NAMALWA (cell line): ENCODE data around the gene SLC6A16.
A peak's percentile ranks its signal among the peaks of the same experiment; 100 is the strongest.
"Not testable (repeated sequence)": the region's sequence is repeated elsewhere in the genome, so short reads cannot be mapped to it uniquely, and the experiment has no call there.

Experiments
- DNase-seq: peaks from one replicate; pipeline ENCODE4 v3.0.0-alpha.2; 2015; ENCODE audit warnings: low spot score

SLC6A16 gene

DNA sequence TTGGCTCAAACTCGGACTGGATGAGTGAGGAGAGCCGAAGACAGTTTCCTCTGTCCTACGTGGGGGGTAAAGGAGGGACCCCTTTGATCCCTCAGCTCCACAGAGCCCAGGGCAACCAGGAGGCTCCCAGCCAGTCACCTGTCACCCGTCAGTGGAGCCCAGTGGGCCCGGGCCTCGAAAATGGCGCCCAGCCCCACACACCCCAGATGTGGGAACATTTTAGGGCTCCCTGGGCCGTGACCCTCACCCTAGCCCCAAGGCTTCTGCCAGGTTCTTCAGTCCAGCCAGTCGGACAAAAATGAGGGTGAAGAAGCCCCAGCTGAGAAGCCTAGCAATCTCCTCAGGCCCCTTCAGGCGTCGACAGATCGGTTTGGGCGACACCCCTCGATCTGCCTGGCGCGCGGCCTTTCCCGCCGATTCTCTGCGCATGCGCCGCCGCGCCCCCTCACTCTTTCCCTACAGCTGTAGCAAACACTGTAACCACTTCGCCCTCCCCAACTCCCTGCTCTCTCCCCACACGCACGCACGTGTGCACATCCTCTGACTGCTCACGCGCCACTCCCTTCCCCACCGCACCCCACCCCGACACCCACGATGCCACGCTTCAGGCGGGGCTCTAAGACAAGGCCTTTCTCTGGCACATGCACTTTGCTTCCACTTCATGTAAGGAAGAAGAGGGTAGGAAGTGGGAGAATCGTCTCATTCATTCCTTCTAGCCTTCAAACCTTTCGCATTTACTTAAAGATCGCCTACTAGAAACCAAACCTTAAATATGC, at the start of gene SLC6A16:
TSS of gene SLC6A16 (minus strand) at position 391 of the 776 bp plus-strand sequence. CDS start 13,844 bp downstream, outside the sequence.
- DNase-seq: no peak

DNA sequence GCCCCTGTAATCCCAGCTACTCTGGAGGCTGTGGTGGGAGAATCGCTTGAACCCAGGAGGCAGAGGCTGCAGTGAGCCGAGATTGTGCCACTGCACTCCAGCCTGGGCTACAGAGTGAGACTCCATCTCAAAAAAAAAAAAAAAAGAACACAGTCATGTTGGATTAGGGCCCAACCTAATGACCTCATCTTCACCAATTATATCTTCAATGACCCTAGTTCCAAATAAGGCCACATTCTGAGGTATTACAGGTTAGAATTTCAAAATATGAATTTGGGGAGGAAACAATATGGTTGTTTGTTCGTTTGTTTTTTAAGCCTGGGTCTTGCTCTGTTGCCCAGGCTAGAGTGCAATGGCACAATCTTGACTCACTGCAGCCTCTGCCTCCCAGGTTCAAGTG, 48.2 kb upstream of the SLC6A16 start:
- not testable (repeated sequence) for DNase-seq

DNA sequence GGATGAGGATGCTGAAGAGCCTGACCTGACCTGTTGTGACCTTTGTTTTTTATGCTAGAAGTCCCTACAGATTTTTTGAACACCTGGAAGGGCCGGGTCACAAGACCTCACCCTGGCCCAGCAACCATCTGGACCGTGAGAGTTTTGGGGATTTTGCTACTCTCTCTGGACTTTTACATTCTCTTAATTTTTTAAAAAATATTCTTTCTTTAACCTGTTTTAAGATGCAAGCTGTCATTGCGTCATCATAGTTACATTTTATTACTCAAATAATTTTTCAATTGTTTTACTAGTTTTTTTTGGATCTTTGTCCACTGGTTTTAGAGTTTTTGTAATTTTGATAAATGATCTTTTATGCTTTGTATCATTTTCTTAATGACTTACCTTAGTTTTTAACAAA, 46.2 kb upstream of the SLC6A16 start:
- DNase-seq: no peak

DNA sequence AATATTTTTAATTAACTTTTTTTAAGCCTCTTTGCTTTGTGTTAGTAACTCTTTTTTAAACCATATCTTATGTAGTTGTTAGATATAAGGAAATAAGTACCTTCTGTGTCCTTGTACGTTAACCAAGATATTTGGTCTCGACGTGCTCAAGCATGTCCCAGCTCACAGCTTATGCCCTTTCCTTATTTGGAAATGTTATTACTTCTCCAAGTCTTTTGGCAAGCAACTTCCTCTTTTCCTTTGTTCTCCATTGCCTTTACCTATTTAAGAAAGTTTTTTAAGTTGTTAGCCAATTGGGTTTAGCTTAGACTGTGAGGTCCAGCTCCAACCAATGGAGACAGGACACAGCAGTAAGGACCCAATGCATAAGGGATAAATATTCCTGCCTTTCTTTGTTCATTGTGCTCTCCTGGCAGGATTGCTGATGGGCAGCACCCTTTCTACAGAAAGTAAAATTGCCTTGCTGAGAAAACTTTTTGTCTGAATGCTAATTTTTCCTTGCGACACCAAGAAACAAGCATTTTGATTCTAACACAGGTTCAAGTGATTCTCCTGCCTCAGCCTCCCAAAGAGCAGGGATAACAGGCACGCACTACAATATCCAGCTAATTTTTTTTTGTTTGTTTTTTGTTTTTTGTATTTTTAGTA, 43.8 kb upstream of the SLC6A16 start:
- DNase-seq: no peak

DNA sequence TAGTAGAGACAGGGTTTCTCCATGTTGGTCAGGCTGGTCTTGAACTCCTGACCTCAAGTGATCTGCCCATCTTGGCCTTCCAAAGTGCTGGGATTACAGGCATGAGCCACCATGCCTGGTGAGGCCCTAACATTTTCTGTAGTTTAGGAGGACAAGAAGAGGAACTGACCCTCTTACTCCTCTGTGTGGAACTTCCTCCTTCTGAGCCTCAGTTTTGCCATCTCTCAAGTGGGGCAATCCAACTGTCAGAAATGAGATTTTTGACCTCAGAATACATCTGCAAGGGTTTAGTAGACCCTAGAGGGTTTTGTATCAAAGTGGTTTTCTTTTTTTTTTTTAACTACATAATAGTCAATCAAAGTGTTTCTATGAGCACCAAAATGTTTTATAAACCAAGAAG, 41.1 kb upstream of the SLC6A16 start:
- peak; percentile 43 for DNase-seq

DNA sequence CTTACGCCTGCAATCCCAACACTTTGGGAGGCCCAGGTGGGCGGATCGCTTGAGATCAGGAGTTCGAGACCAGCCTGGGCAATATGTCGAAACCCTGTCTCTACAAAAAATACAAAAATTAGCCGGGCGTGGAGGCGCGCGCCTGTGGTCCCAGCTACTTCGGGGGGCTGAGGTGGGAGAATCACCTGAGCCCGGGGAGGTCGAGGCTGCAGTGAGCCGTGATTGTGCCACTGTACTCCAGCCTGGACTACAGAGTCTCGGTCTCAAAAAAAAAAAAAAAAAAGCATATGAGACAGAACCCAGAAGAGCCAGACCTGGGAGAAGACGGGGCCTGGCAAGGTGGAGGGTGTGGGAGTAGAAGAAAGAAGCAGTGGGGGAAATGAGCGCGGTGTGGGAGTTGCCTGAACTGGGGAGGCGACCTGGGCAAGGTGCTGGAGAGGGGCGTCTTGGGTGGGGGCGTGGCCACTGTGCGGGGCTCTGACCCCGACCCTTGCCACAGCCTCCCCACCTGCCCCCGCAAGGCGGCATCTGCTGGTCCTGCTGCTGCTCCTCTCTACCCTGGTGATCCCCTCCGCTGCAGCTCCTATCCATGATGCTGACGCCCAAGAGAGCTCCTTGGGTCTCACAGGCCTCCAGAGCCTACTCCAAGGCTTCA, 39.2 kb upstream of the SLC6A16 start:
- DNase-seq: no peak

DNA sequence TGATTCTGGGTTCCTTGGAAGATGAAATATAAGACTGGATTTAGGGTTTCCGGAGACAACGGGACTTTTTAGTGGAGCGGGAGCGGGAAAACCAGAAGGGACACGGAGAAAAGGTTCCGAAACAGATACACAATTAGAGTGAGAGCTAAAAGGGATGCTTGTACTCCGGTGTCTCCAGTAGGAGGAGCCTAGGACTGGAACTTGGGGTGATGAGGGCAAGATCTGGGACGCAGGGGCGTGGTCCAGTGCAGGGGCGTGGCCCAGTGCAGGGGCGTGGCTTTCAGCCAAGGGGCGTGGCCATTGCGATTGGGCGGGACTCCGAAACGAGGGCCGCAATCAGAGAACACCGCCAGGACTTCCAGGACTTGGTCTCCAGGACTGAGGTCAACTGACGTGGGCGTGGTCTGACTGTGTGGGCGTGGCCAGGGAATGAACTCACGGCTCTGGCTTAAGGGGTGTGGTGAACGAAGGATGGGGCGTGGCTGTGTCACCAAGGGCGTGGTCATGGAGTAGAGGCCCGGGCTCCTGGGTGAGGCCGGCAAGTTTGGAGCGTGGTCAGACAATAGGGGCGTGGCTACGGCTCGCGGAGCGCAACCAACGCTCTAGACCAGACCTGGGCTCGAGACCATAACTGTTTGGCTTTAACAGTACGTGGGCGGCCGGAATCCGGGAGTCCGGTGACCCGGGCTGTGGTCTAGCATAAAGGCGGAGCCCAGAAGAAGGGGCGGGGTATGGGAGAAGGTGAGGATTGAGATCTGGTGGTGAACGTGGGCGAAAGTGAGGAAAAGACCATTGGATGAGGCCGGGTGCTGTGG, 38.5 kb upstream of the SLC6A16 start, which contains the start of gene DKKL1:
TSS of gene DKKL1 (plus strand) at position 610 of the 815 bp plus-strand sequence. CDS start at position 732, 122 bp downstream.
- DNase-seq: peak; percentile 98

DNA sequence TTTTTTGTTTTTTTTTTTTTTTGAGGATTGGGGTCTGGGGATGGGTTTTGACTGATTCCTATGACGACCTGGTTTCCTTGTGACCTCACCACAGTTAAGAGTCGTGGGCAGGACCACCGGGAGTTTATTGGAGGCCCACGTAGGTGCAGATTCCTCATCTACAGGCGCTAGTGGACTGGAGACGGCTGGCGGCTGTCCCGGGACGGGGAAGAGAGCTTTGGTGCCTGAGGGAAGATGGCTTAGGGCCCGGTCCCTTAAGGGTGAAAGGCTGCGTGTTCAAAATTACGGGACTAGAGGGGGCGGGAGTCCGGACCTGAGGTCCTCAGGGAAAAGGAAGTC, 37.9 kb upstream of the SLC6A16 start:
- DNase-seq: no peak

DNA sequence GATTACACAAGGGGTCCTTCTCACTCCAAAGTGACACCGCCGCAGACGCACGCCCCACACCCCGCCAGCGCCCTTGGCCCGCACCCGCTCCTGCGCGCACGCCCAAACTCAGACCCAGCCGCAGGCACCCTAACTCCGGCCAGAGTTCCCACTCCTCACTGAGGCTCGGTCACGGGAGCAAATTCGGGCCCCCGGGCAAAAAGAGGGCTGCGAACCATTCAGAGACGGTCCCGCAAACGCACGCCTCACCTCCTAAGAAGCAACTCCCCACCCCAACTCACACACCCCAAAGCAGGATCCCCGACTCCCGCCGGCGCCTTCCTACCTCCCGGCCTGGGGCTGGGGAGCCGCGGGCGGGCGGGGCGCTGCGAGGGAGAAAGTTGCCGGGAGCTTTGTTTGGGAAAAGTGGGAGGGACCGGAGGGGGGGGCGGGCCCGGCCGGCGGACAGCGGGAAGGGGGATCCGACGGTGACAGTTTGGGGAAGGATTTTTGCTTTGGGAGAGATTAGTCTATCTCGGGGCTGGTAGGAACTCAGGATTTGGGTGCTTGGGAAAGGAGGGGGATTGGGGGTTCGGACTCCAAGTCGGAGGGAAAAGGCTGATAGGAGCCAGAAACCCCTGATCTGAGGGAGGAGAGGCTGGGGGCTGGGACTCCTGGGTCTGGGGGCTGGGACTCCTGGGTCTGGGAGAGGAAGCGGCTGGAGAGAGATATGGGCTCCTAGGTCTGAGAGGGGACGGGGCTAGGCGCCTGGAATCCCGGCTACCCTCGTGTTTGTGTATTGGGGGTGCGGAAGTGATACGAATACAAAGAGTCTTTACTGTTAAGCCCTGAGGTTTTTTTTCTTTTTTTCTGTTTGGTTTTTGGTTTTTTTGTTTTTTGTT, 37.3 kb upstream of the SLC6A16 start, which contains the start of gene TEAD2:
TSS of gene TEAD2 (minus strand) at position 369 of the 881 bp plus-strand sequence. CDS start 2,341 bp downstream, outside the sequence.
- DNase-seq: peak; percentile 36

DNA sequence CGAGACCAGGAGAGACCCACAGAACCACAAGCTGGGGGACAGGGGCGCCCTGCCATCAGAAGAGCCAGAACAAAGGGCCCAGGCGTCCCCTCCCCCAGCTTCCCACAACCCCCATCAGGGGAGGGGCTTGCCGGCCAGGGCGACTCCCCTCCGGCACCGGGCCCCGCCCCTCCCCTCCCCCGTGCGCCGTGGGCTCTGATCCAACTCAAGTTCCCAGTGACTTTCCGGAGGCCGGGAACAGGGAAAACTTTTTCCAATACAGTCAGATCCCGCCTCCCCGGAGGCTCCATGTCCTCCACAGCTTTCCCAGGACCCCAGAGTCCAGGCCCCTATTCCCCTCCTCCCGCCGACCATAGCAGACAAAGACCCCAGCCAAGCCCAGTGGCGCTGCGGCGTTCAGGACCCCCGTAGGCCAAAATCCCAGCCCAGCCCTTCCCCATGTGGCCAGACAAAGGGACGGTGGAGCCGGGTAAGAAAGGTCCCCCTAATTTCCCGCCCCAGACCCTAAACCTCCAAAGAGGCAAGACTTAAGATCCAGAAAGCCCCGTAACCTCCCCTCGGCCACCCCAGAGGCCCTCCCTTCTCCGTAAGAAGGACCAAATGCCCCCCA, 36.6 kb upstream of the SLC6A16 start:
- peak; percentile 19 for DNase-seq

DNA sequence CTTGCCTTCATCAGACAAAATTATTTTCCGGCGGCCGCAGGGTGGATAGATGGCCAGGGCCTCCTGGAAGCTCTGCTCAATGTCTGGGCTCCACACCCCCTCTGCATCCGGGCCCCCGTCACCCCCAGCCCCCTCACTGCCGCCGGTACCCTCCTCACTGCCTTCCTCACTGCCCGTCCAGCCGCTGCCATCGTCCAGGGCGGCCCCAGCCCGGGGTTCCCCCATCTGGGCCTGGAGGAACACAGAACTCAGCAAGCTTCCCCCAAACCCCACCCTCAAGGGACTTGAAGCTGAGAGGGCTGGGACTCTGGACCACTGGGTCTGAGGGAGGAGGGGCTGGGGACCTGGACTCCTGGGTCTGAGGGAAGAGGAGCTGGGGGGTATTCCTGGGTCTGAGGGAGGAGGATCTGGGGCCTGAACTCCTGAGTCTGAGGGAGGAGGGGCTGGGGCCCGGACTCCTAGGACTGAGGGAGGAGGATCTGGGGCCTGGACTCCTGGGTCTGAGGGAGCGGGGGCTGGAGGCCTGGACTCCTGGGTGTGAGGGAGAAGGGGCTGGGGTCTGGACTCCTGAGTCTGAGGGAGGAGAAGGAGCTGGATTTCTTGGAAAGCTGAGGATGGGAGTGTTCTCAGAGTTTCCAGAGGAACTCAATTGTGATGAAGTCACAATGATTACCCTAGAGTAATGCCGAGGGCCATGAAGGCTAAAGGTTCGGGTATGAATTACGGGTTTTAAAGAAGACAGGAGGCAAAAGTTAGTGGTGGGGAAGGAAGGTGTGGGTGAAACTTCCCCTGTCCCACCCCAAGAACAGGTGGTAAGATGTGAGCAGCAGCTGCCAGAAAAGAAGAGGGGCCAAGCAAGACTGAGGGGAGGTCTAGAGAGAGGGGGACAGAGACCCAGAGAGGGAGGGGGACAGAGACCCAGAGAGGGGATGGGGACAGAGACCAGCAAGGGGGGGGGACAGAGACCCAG, 35.1 kb upstream of the SLC6A16 start:
- DNase-seq: peak; percentile 21

DNA sequence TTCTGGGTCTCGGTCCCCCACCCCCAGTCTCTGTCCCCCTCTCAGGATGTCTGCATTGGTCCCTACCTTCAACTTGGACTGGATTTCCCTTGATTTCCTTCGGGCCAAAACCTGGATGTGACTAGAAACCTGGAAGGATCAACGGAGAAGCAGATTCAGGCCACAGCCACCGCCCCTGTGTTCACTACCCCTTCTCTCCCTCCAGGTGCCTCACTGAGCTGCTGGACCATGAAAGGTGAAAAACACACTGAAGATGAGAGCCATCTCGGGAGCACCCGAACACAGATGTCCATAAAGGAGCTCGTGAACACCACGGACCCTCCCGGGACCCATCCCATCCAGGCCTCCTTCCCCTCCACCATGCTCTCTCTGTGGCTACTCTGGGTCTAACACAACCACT, 32.2 kb upstream of the SLC6A16 start:
- peak; percentile 60 for DNase-seq

DNA sequence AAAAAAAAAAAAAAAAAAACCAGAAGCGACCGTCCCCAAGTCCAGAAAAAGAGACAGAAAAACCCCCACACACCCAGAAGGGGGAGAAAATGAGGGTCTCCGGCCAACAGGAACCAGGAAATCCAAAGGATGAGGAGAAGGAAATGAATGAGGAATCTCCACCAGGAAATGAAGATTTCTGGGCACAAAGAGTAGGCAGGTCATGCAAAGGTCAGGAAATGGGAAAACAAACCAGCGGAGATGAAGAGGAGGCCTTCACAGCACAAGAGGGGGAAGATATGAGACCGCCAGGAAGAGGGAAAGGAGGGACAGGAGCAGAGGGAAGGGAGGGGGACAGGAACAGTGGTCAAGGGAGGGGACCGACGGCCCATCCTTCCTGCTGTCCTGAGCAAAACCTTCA, 31.4 kb upstream of the SLC6A16 start:
- DNase-seq: no peak

DNA sequence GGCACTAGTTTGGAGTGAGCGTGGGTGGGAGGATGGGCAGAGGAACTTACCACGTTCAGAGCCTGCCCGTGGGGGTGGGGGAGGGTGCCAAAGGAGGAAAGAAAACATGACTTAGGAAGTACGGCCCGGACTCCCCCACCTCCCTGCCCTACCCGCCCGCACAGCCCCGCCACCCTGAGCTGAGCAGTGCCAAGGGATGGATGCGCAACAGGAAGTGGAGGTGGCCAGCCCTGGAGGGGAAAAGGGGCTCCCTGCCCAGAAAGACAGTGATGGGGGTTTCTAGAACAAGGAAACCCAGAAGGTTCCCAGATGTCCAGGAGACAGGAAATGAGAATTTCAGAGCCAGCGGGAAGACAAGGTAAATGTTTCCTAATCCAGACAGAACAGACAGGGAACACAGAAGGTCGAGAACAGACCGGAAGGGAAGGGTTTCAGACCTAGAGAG, 30.9 kb upstream of the SLC6A16 start:
- DNase-seq: no peak

DNA sequence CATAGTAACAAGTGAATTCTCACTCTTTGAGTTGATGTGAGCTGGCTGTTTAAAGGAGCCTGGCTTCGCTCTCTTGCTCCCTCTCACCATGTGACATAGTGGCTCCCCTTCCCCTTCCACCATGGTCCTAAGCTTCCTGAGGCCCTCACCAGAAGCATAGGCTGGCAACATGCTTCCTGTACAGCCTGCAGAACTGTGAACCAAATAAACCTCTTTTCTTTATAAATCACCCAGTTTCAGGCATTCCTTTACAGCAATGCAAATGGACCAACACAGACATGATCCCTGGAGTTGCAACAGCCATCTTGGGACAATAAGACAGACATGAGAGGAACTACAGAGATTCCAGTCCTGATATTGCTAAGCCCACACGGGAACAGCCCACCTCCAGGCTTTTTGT, 24.6 kb upstream of the SLC6A16 start:
- DNase-seq: no peak

DNA sequence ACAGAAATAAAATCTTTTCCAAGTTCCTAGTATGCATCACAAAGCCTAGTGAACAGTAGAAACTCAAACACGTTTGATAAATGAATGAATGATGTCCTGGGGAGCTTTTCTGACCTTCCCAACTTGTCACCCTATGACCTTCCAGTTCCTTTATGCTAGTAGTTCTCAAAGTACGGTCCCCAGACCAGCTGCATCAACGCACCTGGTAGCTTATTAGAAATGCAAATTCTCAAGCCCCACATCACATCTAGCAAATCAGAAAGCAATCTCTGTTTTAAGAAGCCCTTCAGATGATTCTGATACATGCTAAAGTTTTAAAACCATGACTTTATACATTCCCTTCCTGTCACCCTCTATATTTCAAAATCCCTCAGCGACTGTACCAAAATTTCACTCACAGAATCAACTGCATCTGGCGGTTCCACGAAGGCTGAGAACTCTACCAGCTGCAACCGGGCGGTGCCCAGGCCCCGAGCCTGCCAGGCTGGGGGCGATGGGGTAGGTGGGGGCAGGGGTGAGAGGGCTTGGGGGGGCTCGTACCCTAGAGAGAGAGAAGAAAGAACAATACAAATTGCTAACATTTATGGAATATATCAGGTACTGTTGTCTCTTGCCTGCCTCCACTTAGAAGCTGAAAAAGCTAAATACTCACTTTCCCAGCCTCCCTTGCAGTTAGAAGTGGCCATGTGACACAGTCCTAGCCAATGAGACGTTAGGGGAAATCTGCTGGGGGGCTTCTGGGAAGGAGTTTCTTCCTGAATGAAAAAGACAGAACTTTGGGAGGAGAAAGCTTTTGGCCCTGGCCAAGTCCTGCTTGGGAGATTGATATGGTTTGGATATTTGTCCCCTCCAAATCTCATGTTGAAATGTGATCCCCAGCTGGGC, 23.6 kb upstream of the SLC6A16 start:
- peak; percentile 71 for DNase-seq

DNA sequence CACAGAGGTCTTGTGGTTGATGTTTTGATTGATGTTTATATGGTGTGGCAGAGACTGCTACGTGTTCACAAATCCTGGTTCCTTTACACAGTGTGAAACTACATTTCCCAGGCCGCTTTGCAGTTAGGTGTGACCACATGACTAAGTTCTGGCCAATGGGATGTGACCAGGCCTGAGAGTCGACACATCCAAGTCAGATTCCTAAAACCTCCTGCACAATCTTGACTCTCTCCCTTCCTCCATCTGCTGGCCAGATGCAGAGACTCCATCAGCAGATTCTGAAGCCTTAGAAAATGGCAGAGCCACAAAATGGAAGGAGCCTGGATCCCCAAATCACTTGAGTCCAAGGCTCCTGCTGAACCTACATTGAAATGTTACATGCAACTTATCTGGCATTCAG, 22.8 kb upstream of the SLC6A16 start:
- DNase-seq: peak; percentile 83

DNA sequence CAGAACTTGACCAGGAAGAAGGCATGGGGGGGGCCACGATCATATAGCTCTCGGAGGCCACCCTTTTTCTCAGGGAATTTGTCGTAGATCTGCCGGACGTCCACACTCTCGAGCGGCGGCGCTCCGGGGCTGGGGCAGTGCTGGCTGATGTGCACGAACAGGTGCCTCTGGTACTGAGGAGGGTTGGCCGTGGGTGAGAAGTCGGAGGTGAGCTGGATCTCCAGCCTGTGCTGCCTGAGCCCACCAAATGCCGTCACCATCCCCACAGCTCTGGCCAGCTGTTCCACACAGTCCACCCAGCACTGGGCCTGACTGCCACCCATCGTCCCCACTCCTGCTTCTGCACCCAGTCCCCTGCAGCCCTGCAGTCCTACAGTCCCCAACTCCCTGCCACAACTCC, 22.2 kb upstream of the SLC6A16 start:
- no peak for DNase-seq
